GM18507 (cell line): ENCODE data around the gene RHOH.
A peak's percentile ranks its signal among the peaks of the same experiment; 100 is the strongest.
"Not testable (repeated sequence)": the region's sequence is repeated elsewhere in the genome, so short reads cannot be mapped to it uniquely, and the experiment has no call there.

ENCODE experiments used
- DNase-seq: peaks from one replicate; pipeline ENCODE4 v3.0.0; 2011; ENCODE audit warnings: low read depth; ENCODE audit not compliant: insufficient read length; ENCODE audit errors: extremely low spot score
- FAIRE-seq: peaks from 2 replicates; lab custom pipeline; 2011; peaks lifted over from hg19 to GRCh38; lab: Jason Lieb, UNC

RHOH gene

DNA sequence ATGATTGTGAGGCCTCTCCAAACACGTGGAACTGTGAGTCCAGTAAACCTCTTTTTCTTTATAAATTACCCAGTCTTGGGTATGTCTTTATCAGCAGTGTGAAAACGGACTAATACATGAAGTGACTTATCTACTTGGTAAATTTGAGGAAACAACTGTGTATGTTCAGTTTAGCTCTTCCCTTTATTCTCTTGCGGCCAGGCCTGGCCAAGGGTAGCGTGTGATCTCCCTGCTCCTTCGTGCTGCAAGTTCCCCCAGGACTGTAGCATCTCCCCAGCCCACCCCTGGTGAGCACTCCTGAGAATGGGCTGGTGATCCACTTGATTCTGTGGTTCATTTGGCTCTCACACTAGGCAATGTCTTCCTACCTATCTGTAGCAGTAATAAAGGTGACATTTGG is 85.1 kb downstream of the RHOH start:
- DNase-seq = no peak
- no peak for FAIRE-seq

DNA sequence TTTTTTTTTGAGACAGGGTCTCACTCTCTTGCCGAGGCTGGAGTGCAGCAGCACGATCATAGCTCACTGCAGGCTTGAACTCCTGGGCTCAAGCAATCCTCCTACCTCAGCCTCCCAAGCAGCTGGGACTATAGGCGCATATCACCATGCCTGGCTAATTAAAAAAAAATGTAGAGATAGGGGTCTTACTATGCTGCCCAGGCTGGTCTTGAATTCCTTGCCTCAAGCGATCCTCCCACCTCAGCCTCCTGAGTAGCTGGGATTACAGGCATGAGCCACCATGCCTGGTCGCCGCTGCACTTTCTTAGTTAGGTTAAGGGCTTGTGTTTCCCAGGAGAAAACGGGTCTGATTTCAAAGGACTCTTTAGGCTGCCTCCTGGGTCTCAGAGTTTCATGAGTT is 86.0 kb downstream of the RHOH start:
- not testable (repeated sequence) for DNase-seq, FAIRE-seq

DNA sequence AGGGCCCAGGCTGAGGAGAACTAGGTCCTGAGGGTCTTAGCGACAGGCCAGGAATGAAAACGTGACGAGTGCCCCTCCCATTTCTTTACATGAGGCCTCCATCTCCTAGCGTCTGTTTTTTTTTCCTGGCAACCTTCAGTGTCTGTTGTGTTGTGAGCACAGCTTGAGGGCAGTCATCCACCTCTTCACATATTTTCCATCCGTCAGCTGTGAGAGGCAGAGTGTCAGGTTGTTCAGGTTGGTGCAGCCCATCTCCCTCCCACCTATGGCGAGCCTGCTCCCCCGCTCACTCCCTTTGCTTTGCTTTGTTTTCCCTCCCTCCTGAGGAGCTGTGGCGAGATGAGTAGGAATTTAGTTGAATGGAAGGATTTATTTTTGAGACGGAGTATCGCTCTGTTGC is 86.6 kb downstream of the RHOH start:
- DNase-seq (no peak), FAIRE-seq (no peak)

DNA sequence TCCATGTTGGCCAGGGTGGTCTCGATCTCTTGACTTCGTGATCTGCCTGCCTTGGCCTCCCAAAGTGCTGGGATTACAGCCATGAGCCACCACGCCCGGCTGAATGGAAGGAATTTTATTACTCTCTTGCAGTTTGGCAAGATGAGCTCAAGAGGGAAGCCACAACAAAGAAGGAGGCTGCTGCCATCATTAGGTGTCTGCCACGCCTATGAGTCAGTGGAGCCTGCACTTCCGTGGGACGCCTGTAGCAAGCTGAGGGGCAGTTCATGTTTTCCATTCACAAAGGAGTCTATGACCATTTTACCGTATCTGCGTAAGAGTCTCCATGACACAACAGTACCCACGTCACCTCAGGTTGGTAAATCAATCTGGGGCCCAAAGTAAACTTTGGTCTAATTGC is 87.1 kb downstream of the RHOH start:
- no peak for DNase-seq
- no peak for FAIRE-seq

DNA sequence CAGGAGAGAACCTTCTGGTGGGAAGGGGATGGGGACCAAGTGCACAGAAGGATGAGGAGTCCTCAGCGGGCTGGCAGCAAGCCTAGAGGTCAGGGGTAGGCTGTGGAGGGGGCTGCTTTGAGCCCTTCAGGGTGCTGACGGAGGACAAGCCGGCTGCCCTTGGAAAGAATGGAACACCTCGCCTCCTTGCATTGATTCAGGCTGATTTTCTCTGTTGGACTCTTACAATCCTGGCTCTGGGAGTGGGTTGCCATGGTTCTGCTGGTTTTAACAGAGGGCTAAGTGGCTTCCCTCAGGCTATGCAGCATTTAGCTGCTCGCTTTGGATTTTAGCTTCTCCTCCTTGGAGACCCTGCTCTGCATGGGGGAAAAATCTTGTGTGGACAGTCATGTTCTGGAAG is 88.9 kb downstream of the RHOH start:
- FAIRE-seq (no peak), DNase-seq (no peak)

DNA sequence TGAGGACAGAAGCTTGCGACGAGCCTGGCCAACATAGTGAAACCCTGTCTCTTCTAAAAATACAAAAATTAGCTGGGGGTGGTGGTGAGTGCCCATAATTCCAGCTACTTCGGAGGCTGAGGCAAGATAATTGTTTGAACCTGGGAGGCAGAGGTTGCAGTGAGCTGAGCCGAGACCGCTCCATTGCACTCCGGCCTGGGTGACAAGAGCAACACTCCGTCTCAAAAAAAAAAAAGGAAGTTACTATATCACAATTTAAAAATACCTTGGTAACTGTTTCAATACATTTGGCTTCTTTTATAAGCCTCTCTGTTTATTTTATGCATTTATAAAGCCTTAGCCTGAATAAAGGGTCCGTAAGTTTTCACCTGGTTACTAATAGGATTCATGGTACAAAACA is 91.7 kb downstream of the RHOH start:
- FAIRE-seq = no peak
- DNase-seq = no peak

DNA sequence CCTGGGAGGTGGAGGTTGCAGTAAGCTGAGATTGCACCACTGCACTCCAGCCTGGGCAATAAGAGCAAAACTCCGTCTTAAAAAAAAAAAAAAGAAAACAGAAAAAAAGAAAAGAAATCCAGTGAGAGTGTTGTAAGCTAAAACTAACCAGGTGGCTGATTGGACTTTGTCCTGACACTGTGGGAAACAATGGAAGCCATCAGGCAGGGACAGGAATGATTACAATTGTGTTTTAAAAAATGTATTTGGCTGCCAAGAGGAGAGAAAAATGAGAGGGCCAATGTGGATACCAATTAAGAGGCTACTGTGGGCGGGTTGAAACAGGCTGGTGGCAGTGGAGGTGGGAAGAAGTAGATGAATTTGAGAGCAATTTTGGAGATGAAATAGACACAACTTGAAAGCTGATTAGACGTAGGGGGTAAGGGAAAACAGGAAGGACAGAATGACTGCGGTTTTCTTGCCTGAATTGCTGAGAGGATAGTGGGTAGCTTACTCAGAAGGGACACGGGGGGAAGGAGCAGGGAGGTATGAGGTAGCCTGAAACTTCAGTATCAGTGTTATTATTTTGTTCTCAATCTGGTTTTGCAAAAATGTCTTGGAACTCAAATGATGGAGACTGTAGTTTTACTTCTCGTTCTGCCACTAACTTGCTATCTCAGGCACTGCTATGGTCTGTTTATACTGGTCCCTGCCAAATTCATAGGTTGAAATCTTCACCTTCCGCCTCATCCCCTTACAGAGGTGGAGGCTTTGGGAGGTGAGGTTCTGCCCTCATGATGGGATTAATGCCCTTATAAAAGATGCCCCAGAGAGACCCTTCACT is 92.7 kb downstream of the RHOH start:
- FAIRE-seq (peak; percentile 21), DNase-seq (no peak)

DNA sequence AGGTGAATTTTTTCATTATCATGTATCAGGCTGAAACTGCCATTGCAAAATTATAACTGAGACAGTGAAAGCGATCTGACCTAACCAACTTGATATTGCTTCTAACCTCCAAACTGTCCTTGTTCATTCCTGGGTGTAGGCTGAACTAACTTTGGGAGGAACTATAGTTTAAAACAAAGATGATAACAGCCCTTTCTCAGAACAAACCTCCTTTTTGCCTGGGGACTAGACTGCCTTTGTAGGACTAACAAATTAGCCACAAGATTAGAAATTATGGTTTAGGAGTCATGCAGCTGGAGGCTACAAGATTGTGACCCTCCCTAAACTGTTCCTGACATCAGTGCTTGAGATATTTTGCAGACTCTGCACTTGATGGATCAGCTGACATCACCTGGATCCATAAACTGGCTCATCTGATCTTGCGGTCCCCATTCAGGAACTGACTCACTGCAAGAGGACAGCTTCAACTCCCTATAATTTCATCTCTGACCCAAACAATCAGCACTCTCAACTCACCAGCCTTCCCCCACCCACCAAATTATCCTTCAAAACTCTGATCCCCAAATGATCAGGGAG is 93.9 kb downstream of the RHOH start:
- not testable (repeated sequence) for DNase-seq, FAIRE-seq

DNA sequence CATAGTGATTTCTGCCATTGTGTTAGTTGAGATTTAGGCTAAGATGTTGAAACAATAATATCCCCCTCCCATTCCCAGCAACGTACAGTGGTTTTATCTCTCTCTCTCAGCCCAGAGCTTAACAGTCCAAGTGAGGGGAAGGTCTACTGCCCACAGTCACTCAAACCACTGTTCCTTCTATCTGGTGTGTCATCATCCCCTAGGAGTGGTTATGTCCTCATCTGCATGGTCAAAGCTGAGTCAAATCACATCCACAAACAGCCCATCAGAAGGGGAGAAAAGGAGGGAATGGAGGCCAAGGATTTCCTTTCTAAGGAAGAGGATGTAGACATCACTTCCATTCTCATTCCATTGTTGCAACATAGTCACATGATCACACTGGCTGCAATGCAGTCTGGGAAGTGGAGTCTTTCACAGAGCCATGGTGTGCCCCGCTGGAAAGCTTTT is 95.5 kb downstream of the RHOH start:
- no peak for DNase-seq
- no peak for FAIRE-seq

DNA sequence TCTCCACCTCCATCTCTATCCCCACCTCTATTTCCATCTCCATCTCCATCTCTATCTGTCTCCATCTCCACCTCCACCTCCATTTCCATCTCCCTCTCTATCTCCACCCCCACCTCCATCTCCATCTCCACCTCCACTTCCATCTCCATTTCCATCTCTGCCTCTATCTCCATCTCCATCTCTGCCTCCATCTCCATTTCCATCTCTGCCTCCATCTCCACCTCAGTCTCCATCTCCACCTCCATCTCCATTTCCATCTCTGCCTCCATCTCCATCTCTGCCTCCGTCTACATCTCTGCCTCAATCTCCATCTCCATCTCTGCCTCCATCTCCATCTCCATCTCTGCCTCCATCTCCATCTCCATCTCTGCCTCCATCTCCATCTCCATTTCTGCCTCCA is 97.5 kb downstream of the RHOH start:
- FAIRE-seq = no peak
- no peak for DNase-seq

DNA sequence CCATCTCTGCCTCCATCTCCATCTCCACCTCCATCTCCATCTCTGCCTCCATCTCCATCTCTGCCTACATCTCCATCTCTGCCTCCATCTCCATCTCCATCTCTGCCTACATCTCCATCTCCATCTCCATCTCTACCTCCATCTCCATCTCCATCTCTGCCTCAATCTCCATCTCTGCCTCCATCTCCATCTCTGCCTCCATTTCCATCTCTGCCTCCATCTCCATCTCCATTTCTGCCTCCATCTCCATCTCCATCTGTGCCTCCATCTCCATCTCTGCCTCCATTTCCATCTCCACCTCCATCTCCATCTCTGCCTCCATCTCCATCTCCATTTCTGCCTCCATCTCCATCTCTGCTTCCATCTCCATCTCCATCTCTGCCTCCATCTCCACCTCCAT is 98.2 kb downstream of the RHOH start:
- FAIRE-seq, DNase-seq: not testable (repeated sequence)

DNA sequence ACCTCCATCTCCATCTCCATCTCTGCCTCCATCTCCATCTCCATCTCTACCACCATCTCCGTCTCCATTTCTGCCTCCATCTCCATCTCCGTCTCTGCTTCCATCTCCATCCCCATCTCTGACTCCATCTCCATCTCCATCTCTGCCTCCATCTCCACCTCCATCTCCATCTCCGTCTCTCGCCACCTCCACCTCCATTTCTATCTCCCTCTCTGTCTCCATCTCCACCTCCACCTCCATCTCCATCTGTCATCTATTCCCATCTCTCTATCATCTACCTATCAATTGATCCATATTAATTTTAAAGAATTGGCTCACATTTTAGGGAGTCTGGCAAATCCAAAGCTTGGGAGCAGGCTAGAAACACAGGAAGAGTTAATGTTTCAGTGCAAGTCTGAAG is 98.7 kb downstream of the RHOH start:
- FAIRE-seq (no peak), DNase-seq (no peak)
